ENCODE measurements around the gene CAPG.

DNA sequence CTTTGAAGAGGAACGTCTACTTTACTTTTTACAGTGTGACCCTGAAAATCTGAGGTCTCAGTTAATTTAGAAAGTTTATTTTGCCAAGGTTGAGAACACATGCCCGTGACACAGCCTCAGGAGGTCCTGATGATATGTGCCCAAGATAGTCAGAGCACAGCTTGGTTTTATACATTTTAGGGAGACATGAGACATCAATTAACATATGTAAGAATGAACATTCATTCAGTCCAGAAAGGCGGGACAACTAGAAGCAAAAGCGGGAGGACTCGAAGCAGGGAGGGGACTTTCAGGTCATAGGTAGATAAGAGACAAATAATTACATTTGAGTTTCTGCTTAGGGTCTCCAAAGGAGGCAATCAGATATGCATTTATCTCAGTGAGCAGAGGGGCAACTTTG is 31.9 kb downstream of the CAPG start:
- TF ChIP-seq, protein P1, sequence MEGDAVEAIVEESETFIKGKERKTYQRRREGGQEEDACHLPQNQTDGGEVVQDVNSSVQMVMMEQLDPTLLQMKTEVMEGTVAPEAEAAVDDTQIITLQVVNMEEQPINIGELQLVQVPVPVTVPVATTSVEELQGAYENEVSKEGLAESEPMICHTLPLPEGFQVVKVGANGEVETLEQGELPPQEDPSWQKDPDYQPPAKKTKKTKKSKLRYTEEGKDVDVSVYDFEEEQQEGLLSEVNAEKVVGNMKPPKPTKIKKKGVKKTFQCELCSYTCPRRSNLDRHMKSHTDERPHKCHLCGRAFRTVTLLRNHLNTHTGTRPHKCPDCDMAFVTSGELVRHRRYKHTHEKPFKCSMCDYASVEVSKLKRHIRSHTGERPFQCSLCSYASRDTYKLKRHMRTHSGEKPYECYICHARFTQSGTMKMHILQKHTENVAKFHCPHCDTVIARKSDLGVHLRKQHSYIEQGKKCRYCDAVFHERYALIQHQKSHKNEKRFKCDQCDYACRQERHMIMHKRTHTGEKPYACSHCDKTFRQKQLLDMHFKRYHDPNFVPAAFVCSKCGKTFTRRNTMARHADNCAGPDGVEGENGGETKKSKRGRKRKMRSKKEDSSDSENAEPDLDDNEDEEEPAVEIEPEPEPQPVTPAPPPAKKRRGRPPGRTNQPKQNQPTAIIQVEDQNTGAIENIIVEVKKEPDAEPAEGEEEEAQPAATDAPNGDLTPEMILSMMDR (IDR thresholded peaks at IDR 0.05) = no peak
- TF ChIP-seq FOXK1 (CRISPR knock-in tag; IDR thresholded peaks at IDR 0.05) (no peak), SP1 (CRISPR knock-in tag; conservative IDR thresholded peaks at IDR 0.05) (no peak), PRRX2 (CRISPR knock-in tag; IDR thresholded peaks at IDR 0.05) (no peak), CREB1 (CRISPR knock-in tag; IDR thresholded peaks at IDR 0.05) (no peak), ZBTB21 (CRISPR knock-in tag; IDR thresholded peaks at IDR 0.05; ENCODE audit: borderline replicate concordance) (no peak), MXD4 (CRISPR knock-in tag; IDR thresholded peaks at IDR 0.05; ENCODE audit: borderline replicate concordance) (no peak), ESRRA (CRISPR knock-in tag; IDR thresholded peaks at IDR 0.05; ENCODE audit: borderline replicate concordance) (no peak), NR1H2 (CRISPR knock-in tag; IDR thresholded peaks at IDR 0.05) (no peak)
- TF ChIP-seq, protein P2, sequence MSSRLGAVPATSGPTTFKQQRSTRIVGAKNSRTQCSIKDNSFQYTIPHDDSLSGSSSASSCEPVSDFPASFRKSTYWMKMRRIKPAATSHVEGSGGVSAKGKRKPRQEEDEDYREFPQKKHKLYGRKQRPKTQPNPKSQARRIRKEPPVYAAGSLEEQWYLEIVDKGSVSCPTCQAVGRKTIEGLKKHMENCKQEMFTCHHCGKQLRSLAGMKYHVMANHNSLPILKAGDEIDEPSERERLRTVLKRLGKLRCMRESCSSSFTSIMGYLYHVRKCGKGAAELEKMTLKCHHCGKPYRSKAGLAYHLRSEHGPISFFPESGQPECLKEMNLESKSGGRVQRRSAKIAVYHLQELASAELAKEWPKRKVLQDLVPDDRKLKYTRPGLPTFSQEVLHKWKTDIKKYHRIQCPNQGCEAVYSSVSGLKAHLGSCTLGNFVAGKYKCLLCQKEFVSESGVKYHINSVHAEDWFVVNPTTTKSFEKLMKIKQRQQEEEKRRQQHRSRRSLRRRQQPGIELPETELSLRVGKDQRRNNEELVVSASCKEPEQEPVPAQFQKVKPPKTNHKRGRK (CRISPR knock-in tag; IDR thresholded peaks at IDR 0.05; ENCODE audit: borderline replicate concordance) = no peak
- TF ChIP-seq, protein P3, sequence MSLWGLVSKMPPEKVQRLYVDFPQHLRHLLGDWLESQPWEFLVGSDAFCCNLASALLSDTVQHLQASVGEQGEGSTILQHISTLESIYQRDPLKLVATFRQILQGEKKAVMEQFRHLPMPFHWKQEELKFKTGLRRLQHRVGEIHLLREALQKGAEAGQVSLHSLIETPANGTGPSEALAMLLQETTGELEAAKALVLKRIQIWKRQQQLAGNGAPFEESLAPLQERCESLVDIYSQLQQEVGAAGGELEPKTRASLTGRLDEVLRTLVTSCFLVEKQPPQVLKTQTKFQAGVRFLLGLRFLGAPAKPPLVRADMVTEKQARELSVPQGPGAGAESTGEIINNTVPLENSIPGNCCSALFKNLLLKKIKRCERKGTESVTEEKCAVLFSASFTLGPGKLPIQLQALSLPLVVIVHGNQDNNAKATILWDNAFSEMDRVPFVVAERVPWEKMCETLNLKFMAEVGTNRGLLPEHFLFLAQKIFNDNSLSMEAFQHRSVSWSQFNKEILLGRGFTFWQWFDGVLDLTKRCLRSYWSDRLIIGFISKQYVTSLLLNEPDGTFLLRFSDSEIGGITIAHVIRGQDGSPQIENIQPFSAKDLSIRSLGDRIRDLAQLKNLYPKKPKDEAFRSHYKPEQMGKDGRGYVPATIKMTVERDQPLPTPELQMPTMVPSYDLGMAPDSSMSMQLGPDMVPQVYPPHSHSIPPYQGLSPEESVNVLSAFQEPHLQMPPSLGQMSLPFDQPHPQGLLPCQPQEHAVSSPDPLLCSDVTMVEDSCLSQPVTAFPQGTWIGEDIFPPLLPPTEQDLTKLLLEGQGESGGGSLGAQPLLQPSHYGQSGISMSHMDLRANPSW (CRISPR knock-in tag; conservative IDR thresholded peaks at IDR 0.05; ENCODE audit: low read depth) = no peak
- TF ChIP-seq, protein P4, sequence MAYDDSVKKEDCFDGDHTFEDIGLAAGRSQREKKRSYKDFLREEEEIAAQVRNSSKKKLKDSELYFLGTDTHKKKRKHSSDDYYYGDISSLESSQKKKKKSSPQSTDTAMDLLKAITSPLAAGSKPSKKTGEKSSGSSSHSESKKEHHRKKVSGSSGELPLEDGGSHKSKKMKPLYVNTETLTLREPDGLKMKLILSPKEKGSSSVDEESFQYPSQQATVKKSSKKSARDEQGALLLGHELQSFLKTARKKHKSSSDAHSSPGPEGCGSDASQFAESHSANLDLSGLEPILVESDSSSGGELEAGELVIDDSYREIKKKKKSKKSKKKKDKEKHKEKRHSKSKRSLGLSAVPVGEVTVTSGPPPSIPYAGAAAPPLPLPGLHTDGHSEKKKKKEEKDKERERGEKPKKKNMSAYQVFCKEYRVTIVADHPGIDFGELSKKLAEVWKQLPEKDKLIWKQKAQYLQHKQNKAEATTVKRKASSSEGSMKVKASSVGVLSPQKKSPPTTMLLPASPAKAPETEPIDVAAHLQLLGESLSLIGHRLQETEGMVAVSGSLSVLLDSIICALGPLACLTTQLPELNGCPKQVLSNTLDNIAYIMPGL (CRISPR knock-in tag; IDR thresholded peaks at IDR 0.05) = no peak
- TF ChIP-seq, protein P5, sequence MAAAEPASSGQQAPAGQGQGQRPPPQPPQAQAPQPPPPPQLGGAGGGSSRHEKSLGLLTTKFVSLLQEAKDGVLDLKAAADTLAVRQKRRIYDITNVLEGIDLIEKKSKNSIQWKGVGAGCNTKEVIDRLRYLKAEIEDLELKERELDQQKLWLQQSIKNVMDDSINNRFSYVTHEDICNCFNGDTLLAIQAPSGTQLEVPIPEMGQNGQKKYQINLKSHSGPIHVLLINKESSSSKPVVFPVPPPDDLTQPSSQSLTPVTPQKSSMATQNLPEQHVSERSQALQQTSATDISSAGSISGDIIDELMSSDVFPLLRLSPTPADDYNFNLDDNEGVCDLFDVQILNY (CRISPR knock-in tag; IDR thresholded peaks at IDR 0.05) = no peak
- TF ChIP-seq, protein P6, sequence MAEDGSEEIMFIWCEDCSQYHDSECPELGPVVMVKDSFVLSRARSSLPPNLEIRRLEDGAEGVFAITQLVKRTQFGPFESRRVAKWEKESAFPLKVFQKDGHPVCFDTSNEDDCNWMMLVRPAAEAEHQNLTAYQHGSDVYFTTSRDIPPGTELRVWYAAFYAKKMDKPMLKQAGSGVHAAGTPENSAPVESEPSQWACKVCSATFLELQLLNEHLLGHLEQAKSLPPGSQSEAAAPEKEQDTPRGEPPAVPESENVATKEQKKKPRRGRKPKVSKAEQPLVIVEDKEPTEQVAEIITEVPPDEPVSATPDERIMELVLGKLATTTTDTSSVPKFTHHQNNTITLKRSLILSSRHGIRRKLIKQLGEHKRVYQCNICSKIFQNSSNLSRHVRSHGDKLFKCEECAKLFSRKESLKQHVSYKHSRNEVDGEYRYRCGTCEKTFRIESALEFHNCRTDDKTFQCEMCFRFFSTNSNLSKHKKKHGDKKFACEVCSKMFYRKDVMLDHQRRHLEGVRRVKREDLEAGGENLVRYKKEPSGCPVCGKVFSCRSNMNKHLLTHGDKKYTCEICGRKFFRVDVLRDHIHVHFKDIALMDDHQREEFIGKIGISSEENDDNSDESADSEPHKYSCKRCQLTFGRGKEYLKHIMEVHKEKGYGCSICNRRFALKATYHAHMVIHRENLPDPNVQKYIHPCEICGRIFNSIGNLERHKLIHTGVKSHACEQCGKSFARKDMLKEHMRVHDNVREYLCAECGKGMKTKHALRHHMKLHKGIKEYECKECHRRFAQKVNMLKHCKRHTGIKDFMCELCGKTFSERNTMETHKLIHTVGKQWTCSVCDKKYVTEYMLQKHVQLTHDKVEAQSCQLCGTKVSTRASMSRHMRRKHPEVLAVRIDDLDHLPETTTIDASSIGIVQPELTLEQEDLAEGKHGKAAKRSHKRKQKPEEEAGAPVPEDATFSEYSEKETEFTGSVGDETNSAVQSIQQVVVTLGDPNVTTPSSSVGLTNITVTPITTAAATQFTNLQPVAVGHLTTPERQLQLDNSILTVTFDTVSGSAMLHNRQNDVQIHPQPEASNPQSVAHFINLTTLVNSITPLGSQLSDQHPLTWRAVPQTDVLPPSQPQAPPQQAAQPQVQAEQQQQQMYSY (CRISPR knock-in tag; IDR thresholded peaks at IDR 0.05) = no peak

All from WTC11 (cell line).